ENCODE results near the gene ZNF91. TPM values are rescaled to one million over a fixed set of nuclear protein-coding genes. Genes with fewer than 3 reads are reported as not detected.

ZNF91 gene
- total RNA-seq, 4 donors from 2014 or later = 171 to 214 (median 193) TPM

Small RNA genes lying within 50 kb of the gene (small RNA-seq; reads per million reads assigned to genes)
- 0 reads per million in 2 donors for gene VN1R91P

Other genes with a start within 250 kb of the ZNF91 start
- 10 to 100 TPM in 1 of 4 donors, 1 to 10 TPM in 2, under 1 TPM in 1; 0.85 to 19.8 (median 3.2) TPM for gene ZNF724, start 145.1 kb downstream of the ZNF91 start, total RNA-seq